Measurements from ENCODE around the gene ATG9B.

The ATG9B gene

DNA sequence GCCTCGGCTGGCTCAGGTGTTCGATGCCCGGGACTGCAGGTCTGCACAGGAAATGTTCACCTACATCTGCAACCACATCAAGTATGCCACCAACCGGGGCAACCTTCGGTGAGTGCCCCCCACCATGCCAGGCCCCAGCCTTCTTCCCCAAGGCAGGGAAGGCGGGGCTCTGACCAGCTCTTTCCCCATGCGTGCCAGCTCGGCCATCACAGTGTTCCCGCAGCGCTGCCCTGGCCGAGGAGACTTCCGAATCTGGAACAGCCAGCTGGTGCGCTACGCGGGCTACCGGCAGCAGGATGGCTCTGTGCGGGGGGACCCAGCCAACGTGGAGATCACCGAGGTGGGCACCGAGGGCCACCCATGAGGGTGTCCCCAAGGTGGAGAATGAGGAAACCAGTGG, 26.0 kb downstream of the ATG9B start:
- no peak for DNase-seq

- DNase-seq, result no peak
Observed at GRCh38 chr7:150997817-150998216, 26.5 kb downstream of the ATG9B start.

- DNase-seq, result no peak
Observed at GRCh38 chr7:150997075-150997511, 27.2 kb downstream of the ATG9B start.

DNA sequence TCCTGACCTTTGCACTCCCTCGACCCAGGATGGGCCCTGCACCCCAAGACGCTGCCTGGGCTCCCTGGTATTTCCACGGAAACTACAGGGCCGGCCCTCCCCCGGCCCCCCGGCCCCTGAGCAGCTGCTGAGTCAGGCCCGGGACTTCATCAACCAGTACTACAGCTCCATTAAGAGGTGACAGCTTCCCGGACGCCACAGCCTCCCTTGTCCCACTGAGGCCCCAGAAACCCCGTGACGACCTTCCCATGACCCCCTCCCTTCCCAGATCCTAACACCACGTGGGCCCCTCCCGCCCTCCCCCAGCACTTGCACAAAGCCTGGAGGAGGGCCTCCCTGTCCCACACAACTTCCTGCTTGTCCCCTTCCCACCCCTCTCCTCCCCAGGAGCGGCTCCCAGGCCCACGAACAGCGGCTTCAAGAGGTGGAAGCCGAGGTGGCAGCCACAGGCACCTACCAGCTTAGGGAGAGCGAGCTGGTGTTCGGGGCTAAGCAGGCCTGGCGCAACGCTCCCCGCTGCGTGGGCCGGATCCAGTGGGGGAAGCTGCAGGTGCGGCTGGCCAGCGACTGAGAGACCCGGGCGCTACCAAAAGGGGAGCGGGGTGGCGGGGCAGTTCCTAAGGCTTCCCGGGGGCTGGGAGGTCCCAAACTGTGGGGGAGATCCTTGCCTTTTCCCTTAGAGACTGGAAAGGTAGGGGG, 27.8 kb downstream of the ATG9B start:
- DNase-seq, result no peak

- DNase-seq, result no peak
Observed at GRCh38 chr7:150994838-150995510, 29.3 kb downstream of the ATG9B start.

DNA sequence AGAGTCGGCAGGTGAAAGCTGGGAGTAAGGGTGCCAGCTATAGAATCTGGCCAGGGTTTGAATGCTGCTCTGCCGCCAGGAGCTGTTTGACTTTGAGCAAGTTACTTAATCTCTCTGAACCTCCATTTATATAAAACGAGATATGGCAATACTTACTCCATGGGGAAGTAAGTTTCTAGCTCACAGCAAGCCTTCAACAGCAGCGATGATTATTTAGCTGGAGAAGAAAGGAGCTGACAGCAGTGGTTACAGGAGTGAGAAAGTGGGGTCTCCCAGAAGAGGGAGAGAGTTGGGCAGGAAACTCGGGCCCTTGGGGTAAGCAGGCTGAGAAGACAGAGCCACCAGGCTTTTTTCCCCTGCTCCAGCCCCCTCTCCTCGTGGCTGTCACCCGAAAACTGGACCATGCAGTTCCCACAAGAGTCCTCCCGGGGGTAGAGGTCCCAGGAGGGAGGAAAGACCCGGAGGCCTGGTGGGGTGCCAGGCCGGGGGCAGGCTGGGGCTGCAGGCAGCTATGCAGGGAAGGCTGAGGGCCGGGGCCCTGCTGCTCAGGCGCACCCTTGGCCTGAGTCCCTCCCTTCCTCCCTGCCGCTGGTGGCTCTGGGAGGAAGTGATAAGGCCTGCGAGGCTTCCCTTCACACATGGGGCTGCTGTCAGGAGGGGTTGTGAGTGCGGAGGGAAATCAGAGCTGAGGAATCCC, 30.0 kb downstream of the ATG9B start:
- DNase-seq, result no peak

- DNase-seq, result no peak
Observed at GRCh38 chr7:150993511-150993910, 30.8 kb downstream of the ATG9B start.

GRCh38 chr7:150992833-150993302, 31.4 kb downstream of the ATG9B start:
- DNase-seq, result no peak

DNA sequence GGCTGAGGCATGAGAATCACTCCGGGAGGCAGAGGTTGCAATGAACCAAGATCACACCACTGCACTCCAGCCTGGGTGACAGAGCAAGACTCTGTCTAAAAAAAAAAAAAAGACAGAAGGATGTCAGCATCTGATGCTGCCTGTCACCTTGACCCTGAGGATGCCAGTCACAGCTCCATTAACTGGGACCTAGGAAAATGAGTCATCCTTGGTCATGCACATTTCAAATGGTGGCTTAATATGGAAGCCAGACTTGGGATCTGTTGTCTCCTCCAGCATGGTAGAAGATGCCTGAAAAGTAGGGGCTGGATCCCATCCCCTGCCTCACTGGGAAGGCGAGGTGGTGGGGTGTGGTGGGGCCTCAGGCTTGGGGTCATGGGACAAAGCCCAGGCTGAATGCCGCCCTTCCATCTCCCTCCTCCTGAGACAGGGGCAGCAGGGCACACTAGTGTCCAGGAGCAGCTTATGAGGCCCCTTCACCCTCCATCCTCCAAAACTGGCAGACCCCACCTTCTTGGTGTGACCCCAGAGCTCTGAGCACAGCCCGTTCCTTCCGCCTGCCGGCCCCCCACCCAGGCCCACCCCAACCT, 32.1 kb downstream of the ATG9B start:
- DNase-seq, result no peak

DNA sequence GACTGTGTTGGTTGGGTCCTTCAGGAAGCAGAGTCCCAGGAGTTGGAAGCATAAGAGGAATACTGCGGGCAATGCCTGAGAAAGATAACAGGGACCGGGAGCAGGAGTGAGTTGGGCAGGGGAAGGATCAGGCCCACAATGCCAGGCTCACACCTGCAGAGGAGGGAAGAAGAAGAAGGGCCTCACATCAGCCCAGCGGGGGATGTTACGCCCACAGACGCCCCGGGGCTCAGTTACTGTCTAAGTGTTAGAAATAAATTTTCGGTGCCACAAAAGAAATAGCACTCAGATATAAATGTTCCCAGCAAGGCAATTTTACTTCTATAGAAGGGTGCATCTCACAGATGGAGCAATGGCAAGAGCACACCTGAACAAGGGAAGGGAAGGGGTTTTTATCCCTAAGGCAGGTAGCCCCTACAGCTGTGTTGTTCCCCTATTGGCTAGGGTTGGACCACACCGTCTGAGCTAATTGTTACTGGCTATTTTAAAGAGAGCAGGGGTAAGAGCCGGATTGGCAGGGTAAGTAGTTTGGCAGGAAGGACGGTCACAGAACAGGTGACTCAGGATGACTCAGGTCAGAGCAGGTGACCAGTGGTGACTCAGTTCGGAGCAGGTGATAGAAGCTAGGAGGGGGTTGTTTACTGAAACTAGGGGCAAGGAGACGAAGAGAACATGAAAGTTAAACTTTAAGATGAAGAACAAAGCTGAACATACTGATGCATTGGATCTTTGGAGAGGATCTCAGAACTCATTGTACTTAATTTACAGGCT, 33.7 kb downstream of the ATG9B start, which contains the start of gene NOS3:
Gene NOS3 (plus strand): TSS at position 602 of the 771 bp plus-strand sequence. CDS start 2,787 bp downstream, outside the sequence.
- DNase-seq, result no peak

- DNase-seq, result no peak
Observed at GRCh38 chr7:150989456-150989855, 34.8 kb downstream of the ATG9B start.

GRCh38 chr7:150988230-150989226, 35.8 kb downstream of the ATG9B start:
- peak; percentile 41 for DNase-seq

DNA sequence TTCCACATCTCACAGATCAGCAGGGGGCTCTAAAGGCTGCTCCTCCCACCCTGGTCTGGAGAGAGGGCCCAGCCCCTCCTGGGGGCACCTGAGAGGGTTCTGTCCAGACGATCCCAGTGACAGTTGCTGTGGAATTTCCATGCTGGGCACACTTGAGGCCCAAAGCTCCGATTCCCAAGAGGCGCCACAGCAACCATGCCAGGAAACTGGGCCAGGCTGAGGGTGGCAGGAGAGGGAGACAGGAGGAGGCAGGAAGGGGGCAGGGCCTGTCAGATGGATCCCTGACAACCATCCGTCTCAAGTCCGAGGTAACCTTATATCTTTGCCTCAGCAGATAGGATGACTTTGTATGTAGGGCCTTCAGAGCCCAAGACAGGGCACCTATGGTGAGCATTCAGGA, 37.7 kb downstream of the ATG9B start:
- no peak for DNase-seq

GRCh38 chr7:150986099-150986512, 38.2 kb downstream of the ATG9B start:
- DNase-seq, result peak; percentile 6

DNA sequence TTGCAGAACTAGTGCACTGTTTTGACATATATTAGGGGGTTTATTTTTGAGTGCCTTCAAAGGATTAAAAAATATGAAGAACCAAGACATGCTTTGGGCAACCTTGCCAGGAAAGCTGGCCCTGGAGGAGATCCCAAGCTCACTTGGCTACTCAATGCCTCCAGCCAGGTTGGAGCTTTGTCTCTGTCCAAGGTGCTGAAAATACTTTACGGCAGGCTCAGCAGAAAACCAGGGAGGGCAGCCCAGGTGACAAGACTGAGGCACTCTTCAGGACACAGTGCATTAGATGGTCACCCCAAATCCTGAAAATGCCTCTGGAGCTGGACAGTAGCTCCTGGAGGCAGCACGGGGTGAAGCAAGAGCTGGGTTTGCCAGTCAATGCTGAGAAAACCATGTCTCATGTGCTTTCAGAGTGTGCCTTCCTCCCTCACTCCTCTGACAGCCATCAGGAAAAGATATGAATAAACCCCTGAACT, 40.4 kb downstream of the ATG9B start:
- no peak for DNase-seq

GRCh38 chr7:150982351-150982750, 41.9 kb downstream of the ATG9B start:
- DNase-seq, result no peak

GRCh38 chr7:150981644-150982043, 42.6 kb downstream of the ATG9B start:
- DNase-seq, result peak; percentile 67

GRCh38 chr7:150980663-150981062, 43.6 kb downstream of the ATG9B start:
- DNase-seq, result peak; percentile 38

- no peak for DNase-seq
Observed at GRCh38 chr7:150979713-150980390, 44.4 kb downstream of the ATG9B start.

- DNase-seq, result peak; percentile 59
Observed at GRCh38 chr7:150978126-150978789, 46.0 kb downstream of the ATG9B start, which contains the start of gene KCNH2. TSS of gene KCNH2 (minus strand) at chr7:150978321. CDS start at chr7:150977913, 408 bp downstream.
